ENCODE results near the gene SYTL2. TPM values are rescaled to one million over a fixed set of nuclear protein-coding genes. Genes with fewer than 3 reads are reported as not detected.

SYTL2 gene
- total and polyA plus RNA-seq, 12 donors = 8.2 to 134 (median 19.4) TPM

DNA sequence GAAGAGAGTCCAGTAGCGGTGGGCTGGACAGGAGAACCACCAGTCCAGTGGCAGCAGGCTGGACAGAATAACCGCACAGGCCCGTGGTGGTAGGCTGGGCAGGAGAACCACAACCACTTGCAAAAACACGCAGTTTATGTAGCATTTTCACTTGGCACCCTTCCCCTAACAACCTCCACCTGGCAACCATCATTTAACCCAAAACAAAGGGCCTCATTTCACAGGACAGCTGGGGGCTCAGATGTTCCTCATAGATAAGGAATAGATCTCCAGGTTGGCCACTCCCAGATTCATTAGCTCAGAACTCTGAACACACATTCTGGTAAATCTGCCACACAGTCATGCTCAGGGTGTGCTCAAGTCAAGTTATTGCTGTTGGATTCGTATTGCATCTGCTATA lies 41.2 kb downstream of the SYTL2 start:
- 91 to 96% (median 95%) methylated on average over 5 of the region's 5 CpGs for whole genome bisulfite sequencing, 4 donors

GRCh38 chr11:85768473-85769146 lies 42.3 kb downstream of the SYTL2 start:
- intact Hi-C loops (cut with DNase I) = no loop called here
- WGBS, 4 donors = 95 to 100% (median 99%) methylated on average over 1 of the region's 1 CpG
- H3K4me3 ChIP-seq = no peak overlapping the region
- no peaks in the 10 kb centered on the region for H3K9me3 ChIP-seq (replicated peaks in 1 of 3)
- no peaks in the 10 kb centered on the region for H3K36me3 ChIP-seq (replicated peaks in 1 of 2)
- no peak overlapping the region for H3K27ac ChIP-seq
- no peak for DNase-seq
- H3K4me1 ChIP-seq (replicated peaks in 1 of 2) = no peaks in the 10 kb centered on the region
- H3K27me3 ChIP-seq = no peaks in the 10 kb centered on the region
- TF ChIP-seq POLR2A (IDR thresholded peaks at IDR 0.05) (no peak), CTCF (IDR thresholded peaks at IDR 0.05) (no peak)

More for the DNA sequence above, 41.2 kb downstream of the SYTL2 start:
- intact Hi-C loops (cut with DNase I) = no loop called here
- H3K9me3 ChIP-seq (replicated peaks in 1 of 3) = no peaks in the 10 kb centered on the region
- no peak overlapping the region for H3K4me3 ChIP-seq
- H3K36me3 ChIP-seq (replicated peaks in 1 of 2) = no peaks in the 10 kb centered on the region
- no peaks in the 10 kb centered on the region for H3K4me1 ChIP-seq (replicated peaks in 1 of 2)
- no peak for DNase-seq
- TF ChIP-seq POLR2A (IDR thresholded peaks at IDR 0.05) (no peak), CTCF (IDR thresholded peaks at IDR 0.05) (no peak)
- no peaks in the 10 kb centered on the region for H3K27me3 ChIP-seq
- H3K27ac ChIP-seq = no peak overlapping the region

- no peak for DNase-seq
- Histone ChIP-seq H3K9me3 (replicated peaks in 1 of 3) (no peaks in the 10 kb centered on the region), H3K4me3 (no peak overlapping the region), H3K27ac (peak overlapping the region in 1 of 5 donors; percentile 10), H3K36me3 (replicated peaks in 1 of 2) (no peaks in the 10 kb centered on the region), H3K4me1 (replicated peaks in 1 of 2) (no peaks in the 10 kb centered on the region), H3K27me3 (no peaks in the 10 kb centered on the region)
- 80 to 91% (median 83%) methylated on average over 2 of the region's 2 CpGs for WGBS, 4 donors
- intact Hi-C loops (cut with DNase I) = no loop called here
- TF ChIP-seq POLR2A (IDR thresholded peaks at IDR 0.05) (no peak), CTCF (IDR thresholded peaks at IDR 0.05) (no peak)
Observed at GRCh38 chr11:85767246-85767945, 43.5 kb downstream of the SYTL2 start.

GRCh38 chr11:85766721-85767161 lies 44.2 kb downstream of the SYTL2 start:
- Histone ChIP-seq H3K4me1 (replicated peaks in 1 of 2) (no peaks in the 10 kb centered on the region), H3K27me3 (no peaks in the 10 kb centered on the region), H3K9me3 (replicated peaks in 1 of 3) (no peaks in the 10 kb centered on the region), H3K36me3 (replicated peaks in 1 of 2) (no peaks in the 10 kb centered on the region), H3K27ac (peak overlapping the region in 1 of 5 donors; percentile 10), H3K4me3 (no peak overlapping the region)
- intact Hi-C loops (cut with DNase I) = no loop called here
- DNase-seq = no peak
- no peak for TF ChIP-seq CTCF (IDR thresholded peaks at IDR 0.05)
- TF ChIP-seq POLR2A (IDR thresholded peaks at IDR 0.05) = no peak
- WGBS, 4 donors = 71 to 80% (median 75%) methylated on average over 2 of the region's 2 CpGs

Measured in adrenal gland (tissue), 12 donors.